Islet precursor cell (in vitro differentiated cells): ENCODE data around the gene PDS5B.

Experiments used
- DNase-seq: peaks from one replicate; pipeline ENCODE4 v3.0.0-alpha.2; 2018

Gene PDS5B

DNA sequence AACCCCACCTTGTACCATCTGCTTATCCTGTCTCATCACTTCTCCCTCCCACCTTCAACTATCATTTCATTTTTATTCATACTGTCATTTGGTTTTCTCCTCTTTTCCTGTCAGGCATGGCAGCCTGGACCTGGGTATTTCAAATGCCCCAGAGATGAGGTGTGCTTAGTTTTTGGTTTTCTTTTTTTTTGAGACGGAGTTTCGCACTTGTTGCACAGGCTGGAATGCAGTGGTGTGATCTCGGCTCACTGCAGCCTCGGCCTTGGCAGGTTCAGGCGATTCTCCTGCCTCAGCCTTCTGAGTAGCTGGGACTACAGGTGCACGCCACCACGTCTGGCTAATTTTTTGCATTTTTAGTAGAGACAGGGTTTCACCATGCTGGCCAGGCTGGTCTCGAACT is 5.8 kb downstream of the PDS5B start:
- no peak for DNase-seq

DNA sequence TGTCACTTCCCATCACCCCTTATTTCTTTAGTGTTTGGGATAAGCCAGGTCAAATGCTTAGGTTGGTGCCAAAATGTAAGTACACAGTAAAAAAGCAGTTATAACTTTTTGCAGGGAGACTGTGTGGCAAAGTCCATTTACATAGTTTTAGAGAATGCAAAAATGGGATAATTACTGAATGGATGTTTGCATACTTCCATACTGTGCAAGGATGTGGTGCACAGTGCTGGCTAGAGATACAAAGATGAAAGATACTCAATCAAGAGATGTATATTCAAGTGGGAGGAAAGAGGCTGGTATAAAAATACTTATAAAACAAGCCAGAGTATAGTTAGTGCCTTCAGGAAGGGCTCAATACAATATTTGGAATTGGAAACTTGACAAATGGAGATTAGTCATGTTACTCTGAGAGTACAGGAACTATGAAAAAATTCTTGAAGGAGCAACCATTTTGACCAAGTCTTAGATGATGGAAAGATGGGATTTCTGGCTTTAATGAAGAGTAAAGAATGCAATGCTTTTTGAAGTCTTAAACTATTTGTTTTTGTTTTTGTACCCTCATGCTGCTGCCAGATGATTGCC is 8.0 kb downstream of the PDS5B start:
- no peak for DNase-seq

DNA sequence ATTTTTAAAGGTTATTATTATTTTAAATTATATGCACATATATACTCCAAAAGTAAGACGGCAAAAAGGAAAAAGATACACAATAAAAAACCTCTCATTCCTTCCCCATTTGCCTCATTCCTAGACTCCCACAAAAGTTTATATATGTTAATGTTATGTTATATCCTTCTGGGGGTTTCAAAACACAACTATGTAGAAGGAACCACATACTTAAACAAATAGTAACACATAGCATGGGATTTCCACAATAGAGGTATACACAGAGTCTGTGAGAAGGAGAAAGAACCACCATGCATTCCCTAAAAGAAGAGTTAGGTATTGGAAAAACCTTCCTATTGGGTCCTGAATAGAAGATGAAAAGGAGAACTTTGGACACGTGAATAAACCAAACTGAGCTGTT is 9.1 kb downstream of the PDS5B start:
- no peak for DNase-seq

DNA sequence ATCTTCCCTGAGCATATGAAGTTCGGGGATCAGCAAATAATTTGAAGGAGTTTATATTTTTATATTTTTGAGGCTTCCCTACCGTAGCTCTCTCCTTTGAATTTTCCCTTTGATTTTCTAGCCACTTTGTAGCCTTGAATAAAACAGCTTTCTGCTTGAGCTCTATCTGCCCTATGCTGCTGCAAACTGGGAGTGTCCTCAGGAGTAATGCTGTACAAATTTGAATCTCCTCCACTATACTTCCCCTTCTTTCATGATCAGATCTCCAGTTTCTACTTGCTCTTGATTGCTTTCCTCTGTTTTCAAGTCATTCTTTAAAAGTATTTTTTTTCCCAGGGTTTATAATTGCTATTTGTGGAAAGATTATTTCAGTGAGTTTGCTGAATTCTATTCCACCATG is 14.6 kb downstream of the PDS5B start:
- no peak for DNase-seq

DNA sequence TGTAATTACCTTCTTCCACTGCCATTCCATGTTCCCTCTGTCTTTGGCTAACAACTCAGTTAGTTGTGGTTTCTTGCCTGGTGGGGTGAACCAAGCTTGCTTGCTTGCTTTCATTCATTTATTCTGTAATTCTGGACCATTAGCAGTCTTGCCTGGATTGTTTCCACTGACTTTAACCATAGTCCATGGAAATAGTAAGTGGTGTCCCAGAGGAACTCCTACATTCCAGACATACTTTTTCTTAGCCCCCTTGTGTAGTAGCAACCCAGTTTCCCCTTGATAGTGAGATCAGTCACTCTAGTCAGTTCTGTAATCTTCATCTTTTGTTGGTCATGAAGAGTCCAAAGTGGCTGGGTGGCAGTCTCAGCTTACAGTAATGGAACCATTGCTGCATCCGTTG is 23.2 kb downstream of the PDS5B start:
- DNase-seq: no peak

DNA sequence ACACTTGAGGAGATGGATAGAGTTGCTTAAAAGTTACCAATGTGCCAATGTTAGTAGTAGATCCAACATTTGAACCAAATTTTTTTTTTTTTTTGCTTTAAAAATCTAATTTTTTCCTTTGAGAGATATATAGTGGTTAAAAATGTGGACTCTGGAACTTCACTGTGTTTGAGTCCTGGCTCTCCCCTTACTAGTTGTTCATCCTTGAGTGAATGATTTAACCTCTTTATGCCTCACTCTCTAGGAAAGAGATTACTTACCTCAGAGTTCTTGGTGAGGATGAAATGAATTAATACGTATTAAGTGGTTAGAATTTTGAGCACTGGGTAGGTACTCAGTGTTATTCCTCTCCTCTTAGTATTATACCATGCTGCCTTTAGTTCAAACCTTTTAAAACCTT is 24.3 kb downstream of the PDS5B start:
- DNase-seq: no peak

DNA sequence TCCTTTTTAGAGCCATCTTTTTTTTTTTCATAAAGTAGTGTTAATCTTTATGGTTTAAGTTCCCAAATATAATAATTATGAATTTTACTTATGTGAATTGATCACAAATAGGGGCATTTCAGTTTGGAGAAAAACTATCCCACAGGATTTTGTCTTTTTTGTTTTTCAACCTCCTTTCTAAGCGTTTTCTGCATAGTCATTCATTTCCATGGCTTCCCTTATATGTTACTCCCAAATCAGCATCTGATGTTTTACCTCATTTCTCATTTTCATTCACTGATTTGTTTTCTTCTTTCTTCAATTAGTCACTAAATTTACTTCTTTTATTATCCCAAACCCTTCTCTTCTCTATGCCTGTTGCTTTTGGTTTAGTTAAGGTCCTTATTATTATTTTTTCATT is 24.7 kb downstream of the PDS5B start:
- DNase-seq: no peak

DNA sequence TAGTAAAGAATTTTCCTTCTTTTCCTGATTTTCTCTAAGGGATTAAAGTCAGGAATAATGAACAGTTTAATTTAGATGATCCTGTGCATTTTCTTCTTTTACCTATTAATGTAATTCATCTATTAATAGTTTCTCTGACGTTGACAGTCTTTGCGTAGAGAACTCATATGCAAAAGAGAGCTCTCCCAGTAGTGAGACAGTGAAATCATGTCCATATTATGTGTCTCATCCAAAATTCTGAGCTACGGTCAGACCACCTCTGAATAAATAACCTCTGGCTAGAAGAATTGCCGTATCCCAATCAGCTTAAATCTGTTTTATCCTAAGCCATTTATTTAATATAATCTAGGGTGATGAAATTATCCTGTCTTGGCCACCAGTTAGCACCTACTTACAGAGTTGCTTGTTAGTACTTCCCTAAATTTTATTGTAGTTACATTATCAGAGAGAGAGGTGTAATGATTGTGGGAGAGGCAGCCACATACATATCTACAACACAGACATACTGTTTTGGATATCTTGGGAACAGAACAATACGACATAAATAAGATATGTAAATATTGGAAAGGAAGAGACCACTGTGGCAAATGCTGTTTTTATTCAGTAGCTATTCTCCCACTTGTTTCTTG is 30.7 kb downstream of the PDS5B start:
- no peak for DNase-seq

DNA sequence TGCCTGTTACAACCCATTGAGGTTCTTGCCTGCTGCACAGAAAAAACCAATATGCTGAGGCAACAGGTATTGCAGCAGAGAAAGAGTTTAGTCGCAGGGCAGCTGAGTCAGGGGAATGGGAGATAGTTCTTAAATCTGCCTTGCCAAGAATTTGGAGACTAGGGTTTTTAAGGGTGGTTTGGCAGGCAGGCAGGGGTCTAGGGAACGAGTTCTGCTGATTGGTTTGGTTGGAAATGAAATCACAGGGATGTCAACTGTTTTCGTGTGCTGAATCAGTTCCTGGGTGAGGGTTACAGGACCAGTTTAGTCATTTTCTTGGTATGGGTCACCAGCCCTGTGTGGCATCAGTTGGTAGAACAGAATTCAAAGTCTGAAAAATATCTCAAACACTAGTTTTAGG is 36.6 kb downstream of the PDS5B start:
- DNase-seq: no peak

DNA sequence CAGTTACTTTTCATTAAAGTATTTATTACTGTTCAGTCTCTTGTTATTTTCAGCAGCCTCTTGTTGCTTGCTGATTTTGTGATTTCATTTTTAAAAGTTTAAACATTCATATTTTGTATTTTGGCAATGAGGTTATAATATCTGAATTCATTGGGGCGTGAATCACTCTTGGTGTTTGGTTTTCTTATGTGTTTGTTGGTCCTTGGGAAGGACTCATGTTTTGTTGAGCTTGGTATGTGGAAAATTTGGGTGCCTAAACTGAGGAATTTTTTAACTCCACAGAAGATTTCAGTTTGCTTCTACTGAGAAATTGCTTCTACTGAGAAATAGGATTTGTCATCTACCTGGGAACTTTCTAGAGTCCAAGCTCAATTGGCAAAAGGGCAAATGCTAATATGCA is 38.2 kb downstream of the PDS5B start:
- DNase-seq: no peak

DNA sequence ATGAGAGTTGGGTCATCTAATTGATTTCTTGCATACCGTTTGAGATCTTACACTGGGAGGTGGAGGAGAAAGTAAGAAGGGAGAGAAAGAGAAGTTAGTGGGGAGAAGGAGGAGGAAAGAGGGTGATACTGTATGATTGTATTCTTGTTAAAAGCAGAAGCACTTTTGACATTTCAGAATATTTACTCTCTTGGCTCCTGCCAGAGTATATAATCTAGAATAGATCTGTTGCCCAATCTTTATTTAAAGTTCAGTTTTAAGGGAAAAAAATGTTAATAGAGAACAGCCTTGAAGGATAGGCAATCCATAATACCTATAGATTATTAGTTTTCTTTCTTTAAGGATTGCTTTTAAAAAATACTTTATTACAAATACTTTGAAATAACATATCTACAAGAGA is 41.5 kb downstream of the PDS5B start:
- no peak for DNase-seq

DNA sequence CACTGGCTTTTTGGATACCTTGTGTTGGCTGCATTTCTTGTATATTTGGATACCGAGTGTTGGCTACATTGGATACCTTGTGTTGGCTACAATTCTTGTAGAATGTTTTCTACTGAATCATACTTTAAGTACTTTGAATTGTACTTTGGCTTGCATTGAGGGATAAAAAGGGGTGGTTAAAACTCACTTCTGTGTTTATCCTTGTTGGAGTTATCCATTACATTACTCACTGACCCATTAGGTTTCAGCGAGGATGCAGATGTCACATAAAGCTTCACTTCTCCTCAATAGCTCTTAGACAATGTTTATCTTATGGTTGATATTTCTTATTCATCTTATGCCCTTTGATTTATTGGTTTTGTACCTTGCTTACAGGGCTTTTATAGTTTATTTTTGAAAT is 43.1 kb downstream of the PDS5B start:
- no peak for DNase-seq

DNA sequence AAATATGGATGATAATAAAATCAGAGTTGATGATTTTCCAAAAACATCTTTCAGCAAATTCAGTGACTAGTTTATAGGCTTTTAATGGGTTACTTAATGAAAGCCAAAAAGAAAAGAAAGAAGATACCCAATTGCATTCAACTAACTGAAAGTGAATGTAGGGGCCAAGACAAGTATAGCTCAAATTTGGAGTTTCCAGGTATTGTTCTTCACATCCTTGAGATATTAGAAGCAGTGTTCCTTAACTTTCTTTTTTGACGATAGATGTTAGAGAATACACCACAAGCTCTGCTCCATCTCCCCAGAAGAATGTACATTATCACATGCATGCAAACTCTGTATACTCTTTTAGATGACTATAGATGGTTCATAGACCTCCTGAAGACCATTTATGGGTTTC is 43.6 kb downstream of the PDS5B start:
- no peak for DNase-seq

DNA sequence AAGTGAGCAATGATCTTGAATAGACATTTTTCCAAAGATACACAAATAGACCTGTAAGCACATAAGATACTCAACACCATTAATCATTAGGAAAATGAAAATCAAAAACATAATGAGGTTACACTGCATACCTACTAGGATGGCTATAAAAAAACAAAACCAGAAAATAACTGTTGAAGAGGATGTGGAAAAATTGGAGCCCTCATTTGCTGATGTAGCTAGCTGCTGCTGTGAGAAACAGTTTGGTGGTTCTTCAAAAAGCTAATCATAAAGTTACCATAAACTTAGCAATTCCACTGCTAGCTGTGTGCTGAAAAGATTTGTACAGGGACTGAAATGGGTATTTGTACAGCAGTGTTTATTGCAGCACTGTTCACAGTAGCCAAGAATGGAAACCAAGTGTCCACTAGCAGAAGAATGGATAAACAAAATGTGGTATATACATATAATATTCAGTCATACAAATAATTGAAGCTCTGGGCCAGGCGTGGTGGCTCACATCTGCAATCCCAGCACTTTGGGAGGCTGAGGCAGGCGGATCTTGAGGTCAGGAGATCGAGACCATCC is 46.2 kb downstream of the PDS5B start:
- no peak for DNase-seq

DNA sequence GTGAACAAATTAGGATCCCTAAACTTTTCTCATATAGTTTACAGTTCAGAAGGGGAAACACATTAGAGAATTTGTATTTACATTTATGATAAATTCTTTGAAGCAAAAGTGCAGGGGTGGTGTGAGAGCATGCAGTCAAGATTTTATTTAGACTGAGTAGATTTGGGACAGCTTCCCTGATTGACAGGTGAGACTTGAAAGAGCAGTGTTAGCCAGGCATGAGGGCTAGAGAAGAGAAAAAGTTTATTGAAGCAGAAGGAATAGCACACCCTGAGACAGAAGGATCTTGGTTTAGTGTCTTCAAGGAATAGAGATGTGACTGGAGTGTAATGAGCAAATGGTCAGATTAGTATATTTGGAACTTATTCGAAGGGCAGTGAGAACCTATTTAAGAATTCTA is 50.5 kb downstream of the PDS5B start:
- DNase-seq: no peak

DNA sequence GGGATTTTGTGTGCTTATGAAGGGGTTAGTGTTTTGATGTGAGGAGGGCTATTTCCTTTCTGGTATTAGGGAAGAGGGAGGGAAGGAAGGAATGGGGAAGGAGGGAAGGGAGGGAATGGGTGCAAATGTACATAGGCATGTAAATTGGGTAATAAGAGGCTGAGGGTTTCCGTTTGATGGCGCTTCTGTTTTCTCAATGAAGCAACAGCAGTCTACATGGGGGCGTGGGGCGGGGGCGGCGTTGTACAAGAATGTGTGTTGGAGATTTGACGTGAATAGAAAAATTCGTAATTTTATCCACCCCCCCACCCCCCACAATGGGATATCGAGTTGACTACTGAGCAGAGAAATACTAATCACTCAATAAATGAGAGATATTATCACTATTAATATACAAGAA is 52.5 kb downstream of the PDS5B start:
- no peak for DNase-seq

DNA sequence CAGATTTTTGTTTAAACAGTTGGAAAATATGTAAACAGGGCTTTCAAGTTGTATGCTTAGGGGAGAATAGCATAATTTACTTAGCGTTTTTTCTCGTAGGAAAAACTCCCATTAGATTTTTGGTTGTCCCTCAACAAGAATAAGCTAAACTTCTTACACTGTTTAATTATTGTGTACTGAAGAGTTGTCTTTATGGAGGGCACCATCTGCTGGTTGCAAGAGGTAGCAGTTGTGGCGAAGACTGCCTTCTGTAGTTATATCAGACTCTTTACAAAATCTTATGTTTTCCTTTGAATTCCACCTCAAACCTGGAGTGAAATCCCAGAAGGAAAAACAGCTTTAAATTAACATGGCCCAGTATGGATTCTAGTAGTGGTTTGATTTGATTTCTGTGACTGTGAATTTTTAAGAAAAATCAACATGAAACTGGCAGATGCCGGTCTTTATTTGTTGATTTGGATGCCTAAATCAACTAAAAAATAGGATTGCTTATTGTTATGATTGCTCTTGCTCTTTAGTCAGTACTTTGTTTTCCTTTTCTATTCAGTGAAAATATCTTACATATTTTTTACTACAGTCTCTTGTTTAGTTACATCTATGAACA is 53.4 kb downstream of the PDS5B start:
- DNase-seq: peak; percentile 52

DNA sequence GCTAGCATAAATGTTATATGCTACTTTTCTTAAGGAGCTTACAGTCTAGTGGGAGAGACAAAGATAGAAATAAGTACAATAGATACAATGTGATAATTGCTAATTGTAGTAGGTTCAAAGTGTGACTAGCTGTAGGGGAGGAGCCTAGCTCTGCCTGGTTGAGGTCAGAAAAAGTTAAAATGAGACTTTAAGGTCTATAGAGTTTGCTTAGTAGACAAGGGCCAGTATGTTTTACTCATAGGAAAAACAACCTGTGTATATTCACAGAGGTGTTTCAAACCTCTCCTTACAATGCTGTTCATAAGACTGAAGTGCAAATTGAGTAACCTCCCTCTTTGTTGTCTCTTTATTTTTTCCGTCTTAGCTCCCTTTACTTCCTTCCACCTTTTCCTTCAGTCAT is 56.1 kb downstream of the PDS5B start:
- DNase-seq: no peak

DNA sequence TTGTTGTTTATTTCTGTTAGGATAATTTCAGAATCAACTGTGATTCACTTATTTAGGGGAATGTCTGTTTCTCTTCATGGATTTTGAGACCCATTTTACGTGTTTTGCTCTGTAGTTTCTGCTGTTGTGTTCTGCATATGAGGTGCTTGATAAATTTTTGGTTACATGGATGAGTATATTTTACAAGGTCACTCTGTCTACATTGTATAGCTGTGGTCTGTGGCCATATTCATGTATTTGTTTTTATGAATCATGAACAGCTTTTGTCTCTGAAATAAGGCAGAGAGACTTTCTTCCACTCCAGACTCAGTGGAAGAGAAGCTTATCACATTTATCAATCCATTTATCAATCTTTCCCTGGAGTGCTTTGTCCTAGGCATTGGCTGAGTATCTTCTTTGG is 56.6 kb downstream of the PDS5B start:
- DNase-seq: no peak

DNA sequence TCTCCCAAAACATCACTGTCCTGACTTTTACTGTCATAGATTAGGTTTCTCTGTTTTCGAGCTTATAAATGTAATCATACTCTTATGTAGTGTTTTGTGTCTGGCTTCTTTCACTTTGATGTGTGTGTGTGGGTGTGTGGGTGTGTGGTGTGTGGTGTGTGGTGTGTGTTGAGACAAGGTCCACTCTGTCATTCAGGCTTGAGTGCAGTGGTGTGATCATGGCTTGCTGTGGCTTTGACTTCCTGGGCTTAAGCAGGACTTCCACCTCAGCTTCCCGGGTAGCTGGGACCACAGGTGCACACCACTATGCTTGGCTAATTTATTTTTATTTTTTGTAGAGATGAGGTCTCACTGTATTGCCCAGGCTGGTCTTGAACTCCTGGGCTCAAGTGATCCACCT is 59.6 kb downstream of the PDS5B start:
- DNase-seq: no peak

DNA sequence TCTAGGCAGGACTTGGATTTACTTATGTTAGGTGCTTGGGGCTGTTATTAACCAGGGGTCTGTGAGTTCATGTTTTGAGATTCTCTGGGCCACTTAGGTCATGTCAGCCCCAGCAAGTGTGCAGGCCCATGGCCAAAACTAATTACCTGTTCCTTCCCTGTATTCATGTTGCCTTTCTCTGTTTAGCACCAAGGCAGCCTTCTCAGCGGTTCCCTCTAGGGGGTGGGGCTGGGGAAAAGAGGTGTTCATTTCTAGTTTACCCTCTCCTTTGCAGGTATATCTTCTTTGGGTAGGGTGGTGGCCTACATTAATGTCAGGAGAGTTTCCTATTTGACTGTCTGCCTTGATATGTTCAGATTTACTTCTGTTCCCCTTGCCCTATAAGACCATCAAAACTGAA is 61.7 kb downstream of the PDS5B start:
- DNase-seq: peak; percentile 56

DNA sequence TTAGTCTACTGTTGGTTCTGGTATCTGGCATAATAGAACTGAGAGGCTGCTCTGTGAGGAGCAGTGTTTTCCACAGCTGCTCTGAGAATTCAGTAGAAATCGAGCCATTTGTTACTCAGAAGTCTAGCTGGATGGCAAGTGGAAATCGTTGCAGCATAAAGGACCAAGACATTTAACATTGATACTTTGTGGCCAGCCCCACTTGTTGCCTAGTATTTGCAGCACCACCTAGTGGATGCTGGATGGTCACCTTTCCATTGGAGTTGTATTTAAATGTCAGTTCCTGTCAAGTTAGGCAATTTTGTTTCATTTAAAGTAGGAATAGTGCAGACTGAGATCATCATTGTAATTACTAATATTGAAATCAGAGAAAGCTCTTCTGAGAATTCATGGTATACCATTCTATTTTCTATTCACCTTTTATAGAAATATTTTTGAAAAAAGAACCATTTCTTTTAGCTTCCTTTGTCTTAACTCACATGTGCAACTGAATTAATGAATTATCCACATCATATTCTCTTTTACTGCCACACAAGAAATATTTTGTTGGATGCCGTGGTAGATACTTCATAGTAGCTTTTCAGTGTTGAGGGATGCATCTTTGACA is 64.6 kb downstream of the PDS5B start:
- peak; percentile 64 for DNase-seq

DNA sequence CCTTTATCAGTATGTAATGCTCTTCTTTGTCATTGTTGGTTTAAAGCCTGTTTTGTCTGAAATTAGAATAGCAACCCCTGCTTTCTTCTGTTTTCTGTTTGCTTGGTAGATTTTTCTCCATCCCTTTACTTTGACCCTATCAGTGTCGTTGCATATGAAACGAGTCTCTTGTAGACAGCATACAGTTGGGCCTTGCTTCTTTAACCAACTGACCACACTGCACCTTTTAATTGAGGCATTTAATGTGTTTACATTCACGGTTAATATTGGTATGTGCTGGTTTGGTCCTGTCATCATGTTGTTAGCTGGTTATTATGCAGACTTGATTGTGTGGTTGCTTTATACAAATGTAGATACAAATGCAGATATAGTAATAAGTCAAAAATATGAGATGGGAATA is 71.1 kb downstream of the PDS5B start:
- no peak for DNase-seq

DNA sequence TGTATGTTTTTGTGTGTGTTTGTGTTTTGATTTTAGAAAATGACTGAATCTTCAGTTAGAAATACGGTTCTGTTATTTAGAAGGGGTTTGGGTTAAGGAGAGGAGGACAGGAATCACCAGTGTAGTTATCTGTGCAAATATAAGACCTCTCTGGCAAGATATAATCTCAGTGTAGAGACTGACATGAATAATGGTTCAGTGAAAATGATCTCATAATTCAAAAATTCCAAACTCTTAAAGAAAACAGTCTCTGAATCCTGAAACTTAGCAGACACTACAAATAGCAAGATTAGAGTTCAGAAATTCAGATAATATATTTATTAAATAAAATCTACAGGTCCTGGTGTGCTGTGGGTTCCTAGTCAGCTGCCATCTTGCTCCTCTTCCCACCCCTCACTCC is 73.5 kb downstream of the PDS5B start:
- DNase-seq: no peak
